Ammon's horn (tissue), 1 donor: ENCODE results near the gene FBXO21.
"Not testable (repeated sequence)": the region's sequence is repeated elsewhere in the genome, so short reads cannot be mapped to it uniquely, and the experiment has no call there.

Source experiments
- DNase-seq: peaks from one replicate; pipeline ENCODE4 v3.0.0-alpha.2; 2016; ENCODE audit warnings: low spot score

FBXO21 gene

GRCh38 chr12:117101953-117102799, 88.1 kb downstream of the FBXO21 start:
- DNase-seq, result no peak

- no peak for DNase-seq
Observed at GRCh38 chr12:117100851-117101673, 89.2 kb downstream of the FBXO21 start.

GRCh38 chr12:117100251-117100650, 90.0 kb downstream of the FBXO21 start:
- DNase-seq, result no peak

- no peak for DNase-seq
Observed at GRCh38 chr12:117098361-117099217, 91.7 kb downstream of the FBXO21 start.

- DNase-seq, result no peak
Observed at GRCh38 chr12:117098024-117098360, 92.3 kb downstream of the FBXO21 start.

GRCh38 chr12:117097159-117097558, 93.1 kb downstream of the FBXO21 start:
- DNase-seq, result no peak

- DNase-seq, result no peak
Observed at GRCh38 chr12:117096501-117097042, 93.7 kb downstream of the FBXO21 start.

- DNase-seq, result not testable (repeated sequence)
Observed at GRCh38 chr12:117095191-117095590, 95.1 kb downstream of the FBXO21 start.

- no peak for DNase-seq
Observed at GRCh38 chr12:117093918-117094630, 96.2 kb downstream of the FBXO21 start.

GRCh38 chr12:117093431-117093830, 96.8 kb downstream of the FBXO21 start:
- DNase-seq, result no peak

GRCh38 chr12:117092886-117093285, 97.4 kb downstream of the FBXO21 start:
- no peak for DNase-seq

- no peak for DNase-seq
Observed at GRCh38 chr12:117092511-117092780, 97.8 kb downstream of the FBXO21 start.
